Psoas muscle (tissue), 8 donors: ENCODE results near the gene COX18. TPM values are rescaled to one million over a fixed set of nuclear protein-coding genes. Genes with fewer than 3 reads are reported as not detected.

Experiments used
- ATAC-seq, 4 donors: fragments of 200-7000 bp; cut with Tn5 transposase; one replicate each; pipeline ENCODE4 v1.9.1; 2020; ENCODE audit warnings: moderate library complexity in 3 of 4, mild to moderate bottlenecking in 2 of 4
- DNase-seq, 2 donors: peaks; one replicate each; pipeline ENCODE4 v3.0.0-alpha.2; 2020
- H3K27ac ChIP-seq: fragments of 200-600 bp; one replicate; pipeline ENCODE4 v1.8.0; 2022
- H3K27me3 ChIP-seq, 3 donors: fragments of 200-600 bp in 1 of 3; one replicate each; pipeline versions ENCODE4 v1.6.1 to v1.8.0; 2013 to 2022; ENCODE audit warnings: low read length in 2 of 3, mild to moderate bottlenecking in 2 of 3, moderate library complexity in 1 of 3; ENCODE audit not compliant: insufficient read depth in 3 of 3
- H3K36me3 ChIP-seq, 2 donors: fragments of 200-600 bp in 1 of 2; one replicate each; pipeline versions ENCODE4 v1.6.1 to v1.8.0; 2013 to 2022; ENCODE audit warnings: low read depth in 1 of 2, mild to moderate bottlenecking in 1 of 2, moderate library complexity in 1 of 2; ENCODE audit not compliant: insufficient read depth in 1 of 2
- H3K4me1 ChIP-seq: fragments of 200-600 bp; one replicate; pipeline ENCODE4 v1.8.0; 2022
- H3K4me3 ChIP-seq: fragments of 200-600 bp; one replicate; pipeline ENCODE4 v1.8.0; 2022; ENCODE audit warnings: mild to moderate bottlenecking
- H3K9me3 ChIP-seq: fragments of 200-600 bp; one replicate; pipeline ENCODE4 v1.8.0; 2022
- CTCF ChIP-seq: fragments of 200-600 bp; IDR thresholded peaks from one replicate; pipeline ENCODE4 v1.8.0; 2022; ENCODE audit warnings: antibody characterized with exemption
- WGBS, 3 donors: extraction: QIAGEN DNeasy Blood & Tissue Kit; methylation state at CpG; one replicate each; pipeline versions ENCODE4 v1.1.6 to v1.1.7; 2013; 5-methylcytosine and 5-hydroxymethylcytosine counted together
- intact Hi-C, 2 donors: fragments of 100-400 bp; cut with DNase I; formaldehyde crosslinking; loops; one replicate each; pipeline versions ENCODE4 v1.11.0 to v1.14.2; 2022
- polyA plus RNA-seq, 3 donors: library from polyadenylated mRNA; stranded (reverse); fragments of 200-250 nt; gene quantifications; one replicate each; pipeline ENCODE4 v1.2.3, GENCODE V29; 2013
- total RNA-seq, 4 donors: library from RNA; stranded (reverse); fragmentation: NEBNext Ultra II Directional in 2 of 4; extraction: Animal tissue kit (Norgen Biotek cat#: 25700) in 2 of 4; gene quantifications; one replicate each; pipeline versions ENCODE4 v1.2.1 to v1.2.4, GENCODE V29; 2021 to 2023
- donor health status: healthy with polysubstance abuse.
- donor health status: DM: no; HTN: no; CAD: no; lungs with moderate emphysema.
- donor health status: Bipolar disorder and iron deficiency.
- donor health status: healthy.
- donor health status: DM: yes; HTN: yes; CAD: no.
- donor health status: DM: no; HTN: no; CAD: no.
- donor health status: DM: no; HTN: no; CAD: no.
- donor health status: DM: yes; HTN: yes; CAD: no.

The COX18 gene
- total and polyA plus RNA-seq, 7 donors: 5.2 to 16.5 (median 8.9) TPM

GRCh38 chr4:73028621-73029020 lies 40.9 kb downstream of the COX18 start:
- WGBS, 3 donors: 59 to 67% (median 63%) methylated on average over 5 of the region's 5 CpGs
- H3K36me3 ChIP-seq: no peaks in the 10 kb centered on the region
- ATAC-seq (no peak), DNase-seq (no peak)
- H3K4me1 ChIP-seq: no peaks in the 10 kb centered on the region
- no peak overlapping the region for H3K27ac ChIP-seq
- H3K4me3 ChIP-seq: no peak overlapping the region
- no peaks in the 10 kb centered on the region for H3K9me3 ChIP-seq
- intact Hi-C loops: loop anchor here (10.0 kb wide), 1 partner anchor 524 kb away; no protein-coding TSS in a partner anchor
- no peak for TF ChIP-seq CTCF
- peaks cover 0 to 4% (median 0%) of the 10 kb centered on the region in 3 donors for H3K27me3 ChIP-seq

- Histone ChIP-seq H3K9me3 (no peaks in the 10 kb centered on the region), H3K4me3 (no peak overlapping the region), H3K36me3 (no peaks in the 10 kb centered on the region), H3K27ac (no peak overlapping the region), H3K27me3 (peaks cover 0 to 4% (median 0%) of the 10 kb centered on the region in 3 donors), H3K4me1 (no peaks in the 10 kb centered on the region)
- ATAC-seq (no peak), DNase-seq (no peak)
- no peak for TF ChIP-seq CTCF
- WGBS, 3 donors: 15 to 19% (median 15%) methylated on average over 1 of the region's 1 CpG
- intact Hi-C loops: loop anchor here (10.0 kb wide), 1 partner anchor 517 kb away; no protein-coding TSS in a partner anchor
Observed at GRCh38 chr4:73021634-73022033, 47.9 kb downstream of the COX18 start.

- Histone ChIP-seq H3K27me3 (peaks cover 0 to under 1% (median 0%) of the 10 kb centered on the region in 3 donors), H3K27ac (no peak overlapping the region), H3K4me3 (no peak overlapping the region), H3K9me3 (no peaks in the 10 kb centered on the region), H3K36me3 (no peaks in the 10 kb centered on the region), H3K4me1 (no peaks in the 10 kb centered on the region)
- DNase-seq: no peak
- intact Hi-C loops: loop anchor here (5.0 to 10.0 kb wide), 3 partner anchors 317 to 695 kb away; no protein-coding TSS in a partner anchor
- WGBS, 3 donors: 1 to 3% (median 2%) methylated on average over 3 of the region's 3 CpGs
- no peak for ATAC-seq
- peak; percentile 62 for TF ChIP-seq CTCF
Observed at GRCh38 chr4:73019462-73020047, 50.0 kb downstream of the COX18 start.

GRCh38 chr4:73018595-73018994 lies 50.9 kb downstream of the COX18 start:
- H3K9me3 ChIP-seq: no peaks in the 10 kb centered on the region
- no peaks in the 10 kb centered on the region for H3K36me3 ChIP-seq
- WGBS, 3 donors: 85 to 89% (median 85%) methylated on average over 6 of the region's 6 CpGs
- H3K27ac ChIP-seq: no peak overlapping the region
- no peaks in the 10 kb centered on the region for H3K4me1 ChIP-seq
- DNase-seq (no peak), ATAC-seq (no peak)
- intact Hi-C loops: loop anchor here in 1 of 2 donors (5.0 to 10.0 kb wide), 2 partner anchors 316 to 694 kb away; no protein-coding TSS in a partner anchor
- no peak overlapping the region for H3K4me3 ChIP-seq
- no peaks in the 10 kb centered on the region for H3K27me3 ChIP-seq
- no peak for TF ChIP-seq CTCF

GRCh38 chr4:73013310-73013709 lies 56.2 kb downstream of the COX18 start:
- ATAC-seq (no peak), DNase-seq (no peak)
- no peak for TF ChIP-seq CTCF
- Histone ChIP-seq H3K9me3 (no peaks in the 10 kb centered on the region), H3K4me1 (no peaks in the 10 kb centered on the region), H3K27me3 (no peaks in the 10 kb centered on the region), H3K36me3 (no peaks in the 10 kb centered on the region), H3K4me3 (no peak overlapping the region), H3K27ac (no peak overlapping the region)
- intact Hi-C loops: loop anchor here in 1 of 2 donors (10.0 kb wide), 1 partner anchor 689 kb away; no protein-coding TSS in a partner anchor
- 63 to 68% (median 63%) methylated on average over 1 of the region's 1 CpG for WGBS, 3 donors
